Measurements from ENCODE around the gene TUBE1.
A peak's percentile ranks its signal among the peaks of the same experiment; 100 is the strongest.

Gene TUBE1

DNA sequence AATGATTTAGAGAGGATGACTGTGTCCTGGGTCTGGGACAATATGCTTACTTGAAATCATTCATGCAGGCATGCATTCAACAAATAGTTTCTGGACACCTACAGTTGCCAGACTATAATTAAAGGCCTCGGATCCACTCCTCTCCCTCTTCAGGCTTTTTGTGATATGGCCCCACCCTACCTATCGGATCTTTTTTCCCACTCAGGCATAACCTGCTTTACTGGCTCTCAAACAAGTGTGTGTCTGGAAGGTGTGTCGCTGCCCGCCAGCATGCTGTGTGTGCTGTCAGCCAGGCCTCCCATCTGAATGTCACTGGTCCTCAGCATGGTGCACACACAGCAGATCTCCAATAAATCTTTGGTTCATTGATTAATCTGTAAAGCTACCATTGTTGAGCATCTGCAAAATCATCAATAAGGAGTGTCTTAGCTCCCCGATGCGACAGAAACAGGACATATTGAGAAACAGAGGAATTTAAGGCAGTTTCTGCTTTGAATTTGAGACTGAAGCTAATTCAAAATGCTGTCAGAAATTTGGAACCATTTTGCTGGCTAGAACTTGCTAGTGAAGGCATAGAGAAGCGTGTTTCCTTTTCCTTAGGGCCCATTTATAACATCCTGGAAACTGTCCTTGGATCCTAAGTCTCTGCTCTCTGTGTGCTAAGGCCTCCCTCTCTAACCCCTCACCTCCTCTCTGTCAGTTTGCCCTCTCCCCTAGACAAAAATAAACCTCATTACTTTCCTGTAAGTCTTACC is 56.9 kb downstream of the TUBE1 start:
- H3K27ac ChIP-seq = no peak overlapping the region
- TF ChIP-seq, protein P1, sequence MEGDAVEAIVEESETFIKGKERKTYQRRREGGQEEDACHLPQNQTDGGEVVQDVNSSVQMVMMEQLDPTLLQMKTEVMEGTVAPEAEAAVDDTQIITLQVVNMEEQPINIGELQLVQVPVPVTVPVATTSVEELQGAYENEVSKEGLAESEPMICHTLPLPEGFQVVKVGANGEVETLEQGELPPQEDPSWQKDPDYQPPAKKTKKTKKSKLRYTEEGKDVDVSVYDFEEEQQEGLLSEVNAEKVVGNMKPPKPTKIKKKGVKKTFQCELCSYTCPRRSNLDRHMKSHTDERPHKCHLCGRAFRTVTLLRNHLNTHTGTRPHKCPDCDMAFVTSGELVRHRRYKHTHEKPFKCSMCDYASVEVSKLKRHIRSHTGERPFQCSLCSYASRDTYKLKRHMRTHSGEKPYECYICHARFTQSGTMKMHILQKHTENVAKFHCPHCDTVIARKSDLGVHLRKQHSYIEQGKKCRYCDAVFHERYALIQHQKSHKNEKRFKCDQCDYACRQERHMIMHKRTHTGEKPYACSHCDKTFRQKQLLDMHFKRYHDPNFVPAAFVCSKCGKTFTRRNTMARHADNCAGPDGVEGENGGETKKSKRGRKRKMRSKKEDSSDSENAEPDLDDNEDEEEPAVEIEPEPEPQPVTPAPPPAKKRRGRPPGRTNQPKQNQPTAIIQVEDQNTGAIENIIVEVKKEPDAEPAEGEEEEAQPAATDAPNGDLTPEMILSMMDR (IDR thresholded peaks at IDR 0.05) = no peak
- H3K79me2 ChIP-seq = no peaks in the 10 kb centered on the region
- H3K4me2 ChIP-seq (ENCODE audit: low read length) = no peak overlapping the region
- H3K9me3 ChIP-seq (ENCODE audit: control insufficient read depth, low read length) = no peaks in the 10 kb centered on the region
- H3K36me3 ChIP-seq (ENCODE audit: control insufficient read depth, insufficient read depth, low read length) = no peaks in the 10 kb centered on the region
- H2AFZ ChIP-seq = no peak overlapping the region
- no peaks in the 10 kb centered on the region for H3K27me3 ChIP-seq (ENCODE audit: control insufficient read depth, insufficient read depth, low read length)
- H3K9ac ChIP-seq = no peak overlapping the region
- H3K4me3 ChIP-seq (ENCODE audit: low read depth, low read length) = no peak overlapping the region
- no peaks in the 10 kb centered on the region for H3K4me1 ChIP-seq

DNA sequence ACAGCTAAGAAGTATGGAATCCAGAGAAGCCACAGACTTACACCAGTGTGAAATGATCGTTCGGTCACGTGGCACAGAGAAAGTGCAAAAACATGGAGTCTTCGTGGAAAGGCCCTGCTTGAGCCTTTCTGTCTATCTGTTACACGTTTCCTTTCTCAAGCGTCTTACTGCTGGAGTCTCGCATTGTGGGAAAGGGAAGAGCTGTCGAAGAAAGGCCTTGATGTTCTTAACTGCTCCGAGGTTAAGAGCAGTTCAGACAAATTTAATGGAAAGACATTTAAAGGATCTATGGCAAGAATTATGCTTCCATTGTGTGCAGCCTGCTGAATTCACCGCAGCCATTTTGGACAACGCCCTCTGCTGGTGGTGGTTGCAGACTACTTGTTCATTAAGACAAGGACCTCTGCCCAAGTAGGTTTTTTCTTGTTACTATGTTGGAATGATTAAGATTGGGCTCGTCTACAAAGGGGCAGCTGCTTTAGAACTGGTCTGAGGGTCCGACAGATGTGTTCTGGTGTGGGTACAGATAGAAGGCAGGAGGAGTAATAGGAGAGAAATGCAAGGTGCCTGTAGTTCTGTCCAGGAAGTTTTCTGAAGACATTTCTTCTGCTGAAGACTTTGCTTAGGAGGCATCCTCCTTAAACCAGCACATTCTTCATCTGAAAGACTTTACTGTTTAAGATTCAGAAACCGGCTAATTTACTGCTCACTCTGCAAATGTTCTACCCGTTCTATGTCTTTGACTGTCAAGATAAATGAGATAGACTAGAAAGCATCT is 58.0 kb downstream of the TUBE1 start:
- Histone ChIP-seq H3K36me3 (ENCODE audit: control insufficient read depth, insufficient read depth, low read length) (no peaks in the 10 kb centered on the region), H3K4me2 (ENCODE audit: low read length) (no peak overlapping the region), H3K79me2 (no peaks in the 10 kb centered on the region), H3K27me3 (ENCODE audit: control insufficient read depth, insufficient read depth, low read length) (no peaks in the 10 kb centered on the region), H3K4me3 (ENCODE audit: low read depth, low read length) (no peak overlapping the region), H3K9ac (no peak overlapping the region), H3K4me1 (no peaks in the 10 kb centered on the region), H2AFZ (no peak overlapping the region), H3K9me3 (ENCODE audit: control insufficient read depth, low read length) (no peaks in the 10 kb centered on the region), H3K27ac (no peak overlapping the region)
- TF ChIP-seq, protein P1 (IDR thresholded peaks at IDR 0.05) = peak; percentile 71

DNA sequence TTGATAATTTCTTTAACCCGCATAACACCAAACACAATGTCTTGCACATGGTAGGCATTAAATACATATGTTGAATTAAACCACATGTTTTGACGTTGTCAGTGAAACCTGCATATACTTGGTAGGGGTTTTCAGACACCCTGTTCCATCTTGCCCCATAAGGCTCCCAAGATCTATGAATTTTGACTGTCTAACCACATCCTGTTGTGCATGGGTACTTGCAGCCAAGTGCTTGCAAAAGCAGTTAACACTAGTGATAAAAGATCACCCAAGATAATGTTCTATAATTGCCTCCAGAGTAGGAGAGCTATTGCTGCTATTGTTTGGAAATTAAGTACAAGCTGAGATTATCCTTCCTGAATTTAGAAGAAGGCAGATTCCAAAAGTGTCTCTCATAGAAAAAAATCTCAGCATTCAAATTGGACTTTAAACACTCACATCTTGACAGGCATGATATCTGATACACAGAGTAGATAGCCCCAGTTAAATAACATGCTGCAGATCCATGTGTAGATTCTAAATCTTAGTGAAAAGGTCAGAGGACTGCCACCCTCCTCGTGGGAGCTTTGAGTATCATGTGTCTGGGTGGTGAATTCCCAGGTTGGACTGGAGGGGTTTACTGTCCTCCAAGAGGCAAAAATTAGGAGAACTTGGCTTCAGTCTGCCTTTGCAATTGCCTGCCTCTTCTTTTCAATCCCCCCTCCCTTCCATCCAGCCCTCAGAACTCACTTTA is 59.2 kb downstream of the TUBE1 start:
- Histone ChIP-seq H3K9ac (no peak overlapping the region), H3K4me2 (ENCODE audit: low read length) (no peak overlapping the region), H3K4me3 (ENCODE audit: low read depth, low read length) (no peak overlapping the region), H3K79me2 (no peaks in the 10 kb centered on the region), H3K4me1 (no peaks in the 10 kb centered on the region), H3K36me3 (ENCODE audit: control insufficient read depth, insufficient read depth, low read length) (peaks cover 3% of the 10 kb centered on the region), H3K9me3 (ENCODE audit: control insufficient read depth, low read length) (no peaks in the 10 kb centered on the region), H3K27me3 (ENCODE audit: control insufficient read depth, insufficient read depth, low read length) (no peaks in the 10 kb centered on the region), H2AFZ (no peak overlapping the region), H3K27ac (no peak overlapping the region)
- TF ChIP-seq, protein P1 (IDR thresholded peaks at IDR 0.05) = no peak

DNA sequence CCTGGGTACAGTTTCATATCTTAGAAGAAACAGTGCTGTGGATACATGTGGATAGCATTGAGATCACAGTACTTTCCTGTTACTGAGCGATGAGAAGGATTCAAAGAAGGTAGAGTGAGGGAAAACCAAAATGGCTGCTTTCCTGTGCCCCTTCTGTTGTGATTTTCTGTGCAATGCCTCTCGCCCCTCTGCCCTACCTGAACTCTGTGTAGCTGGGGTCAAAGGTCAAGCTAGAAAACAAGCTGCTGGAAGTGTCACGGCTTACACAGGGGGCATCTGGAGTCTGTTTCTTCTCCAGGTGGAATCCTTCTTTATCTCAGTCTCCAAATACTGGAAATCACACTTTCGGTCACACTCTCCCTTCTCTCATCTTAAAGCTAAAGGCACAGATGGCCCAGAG is 60.3 kb downstream of the TUBE1 start:
- Histone ChIP-seq H3K9me3 (ENCODE audit: control insufficient read depth, low read length) (no peaks in the 10 kb centered on the region), H3K27me3 (ENCODE audit: control insufficient read depth, insufficient read depth, low read length) (no peaks in the 10 kb centered on the region), H3K36me3 (ENCODE audit: control insufficient read depth, insufficient read depth, low read length) (peaks cover 3% of the 10 kb centered on the region), H3K9ac (no peak overlapping the region), H3K27ac (no peak overlapping the region), H3K4me3 (ENCODE audit: low read depth, low read length) (no peak overlapping the region), H3K79me2 (no peaks in the 10 kb centered on the region), H2AFZ (no peak overlapping the region), H3K4me1 (no peaks in the 10 kb centered on the region), H3K4me2 (ENCODE audit: low read length) (no peak overlapping the region)
- TF ChIP-seq, protein P1 (IDR thresholded peaks at IDR 0.05) = no peak
